ENCODE measurements around the gene DTNB.

DNA sequence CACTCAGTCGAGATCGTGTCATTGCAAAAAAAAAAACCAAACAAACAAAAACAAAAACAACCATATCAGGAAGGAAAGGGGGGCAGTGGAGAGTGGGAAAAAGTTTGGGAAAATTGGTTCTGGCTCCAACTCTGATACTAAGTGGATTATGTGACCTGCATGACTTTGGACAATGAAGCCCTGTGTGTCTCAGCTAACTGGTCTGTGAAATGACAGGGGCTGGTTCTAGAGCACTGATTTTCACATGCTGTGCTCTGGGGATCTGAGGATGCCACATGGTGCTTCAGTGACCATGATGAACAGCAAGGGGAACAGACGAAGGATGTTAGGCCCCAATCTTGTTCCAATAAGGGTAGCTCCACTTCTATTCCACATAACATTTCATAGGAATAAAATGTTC is 174.2 kb downstream of the DTNB start:
- TF ChIP-seq, protein P1, sequence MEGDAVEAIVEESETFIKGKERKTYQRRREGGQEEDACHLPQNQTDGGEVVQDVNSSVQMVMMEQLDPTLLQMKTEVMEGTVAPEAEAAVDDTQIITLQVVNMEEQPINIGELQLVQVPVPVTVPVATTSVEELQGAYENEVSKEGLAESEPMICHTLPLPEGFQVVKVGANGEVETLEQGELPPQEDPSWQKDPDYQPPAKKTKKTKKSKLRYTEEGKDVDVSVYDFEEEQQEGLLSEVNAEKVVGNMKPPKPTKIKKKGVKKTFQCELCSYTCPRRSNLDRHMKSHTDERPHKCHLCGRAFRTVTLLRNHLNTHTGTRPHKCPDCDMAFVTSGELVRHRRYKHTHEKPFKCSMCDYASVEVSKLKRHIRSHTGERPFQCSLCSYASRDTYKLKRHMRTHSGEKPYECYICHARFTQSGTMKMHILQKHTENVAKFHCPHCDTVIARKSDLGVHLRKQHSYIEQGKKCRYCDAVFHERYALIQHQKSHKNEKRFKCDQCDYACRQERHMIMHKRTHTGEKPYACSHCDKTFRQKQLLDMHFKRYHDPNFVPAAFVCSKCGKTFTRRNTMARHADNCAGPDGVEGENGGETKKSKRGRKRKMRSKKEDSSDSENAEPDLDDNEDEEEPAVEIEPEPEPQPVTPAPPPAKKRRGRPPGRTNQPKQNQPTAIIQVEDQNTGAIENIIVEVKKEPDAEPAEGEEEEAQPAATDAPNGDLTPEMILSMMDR (conservative IDR thresholded peaks at IDR 0.05; ENCODE audit: low read depth, low read length) = no peak
- TF ChIP-seq POLR2A (IDR thresholded peaks at IDR 0.05; ENCODE audit: low read depth, low read length) (no peak), BHLHE40 (IDR thresholded peaks at IDR 0.05; ENCODE audit: low read depth, low read length) (no peak)
